Skin of body (tissue), 2 donors: ENCODE data around the gene LRRC14B. TPM values are rescaled to one million over a fixed set of nuclear protein-coding genes. Genes with fewer than 3 reads are reported as not detected.

ENCODE experiments used
- DNase-seq: peaks from one replicate; lab custom pipeline; 2025; lab: John Stamatoyannopoulos, UW
- total RNA-seq: library from RNA; depleted of rRNA; stranded (reverse); fragments of >200 nt; gene quantifications from one replicate; pipeline ENCODE4 v1.2.3, GENCODE V29; 2014

The LRRC14B gene
- 0.79 TPM for total RNA-seq

DNA sequence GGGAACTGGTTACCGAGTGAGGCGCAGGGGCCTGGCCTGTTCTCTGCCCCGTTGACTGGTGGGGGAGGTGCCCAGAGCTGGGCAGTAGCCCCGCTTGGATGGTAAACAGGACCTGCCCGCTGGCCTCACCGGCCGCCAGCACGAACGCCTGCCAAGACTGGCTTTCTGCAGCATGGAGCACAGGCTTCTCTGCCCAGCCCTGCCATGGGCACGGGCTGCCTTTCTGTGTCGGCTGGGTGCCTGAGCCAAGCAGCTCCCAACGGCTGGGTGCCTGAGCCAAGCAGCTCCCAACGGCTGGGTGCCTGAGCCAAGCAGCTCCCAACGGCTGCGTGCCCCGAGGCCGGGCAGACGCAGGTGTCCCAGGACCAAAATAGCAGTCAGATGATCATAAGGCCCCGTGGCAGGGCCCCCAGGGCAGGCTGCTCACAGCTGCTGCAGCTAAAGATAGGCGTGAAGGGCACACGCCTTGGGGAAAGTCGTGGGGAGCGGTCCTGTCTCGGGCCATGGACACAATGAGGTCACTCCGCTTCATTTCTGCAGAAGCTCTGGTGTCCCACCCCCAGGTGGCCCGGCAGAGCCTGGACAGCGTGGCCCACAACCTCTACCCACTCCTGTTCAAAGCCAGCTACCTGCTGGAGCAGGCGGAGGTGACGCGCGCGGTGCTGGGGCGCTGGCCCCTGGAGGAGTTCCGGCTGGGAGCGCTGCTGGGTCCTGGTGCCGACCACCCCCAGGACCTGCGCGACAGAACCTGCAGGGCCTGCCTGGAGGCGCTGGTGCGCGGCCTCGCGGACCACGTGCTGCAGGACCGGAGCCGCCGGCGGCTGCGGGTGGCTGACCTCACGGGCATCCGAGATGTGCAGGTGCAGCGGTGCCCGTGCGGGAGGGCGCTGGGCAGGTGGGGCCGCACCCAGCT, at the start of gene LRRC14B:
Gene LRRC14B, plus strand, starts transcription at position 460 of the 913 bp plus-strand sequence. Its CDS starts 44 bp downstream, at position 504.
- DNase-seq: no peak

DNA sequence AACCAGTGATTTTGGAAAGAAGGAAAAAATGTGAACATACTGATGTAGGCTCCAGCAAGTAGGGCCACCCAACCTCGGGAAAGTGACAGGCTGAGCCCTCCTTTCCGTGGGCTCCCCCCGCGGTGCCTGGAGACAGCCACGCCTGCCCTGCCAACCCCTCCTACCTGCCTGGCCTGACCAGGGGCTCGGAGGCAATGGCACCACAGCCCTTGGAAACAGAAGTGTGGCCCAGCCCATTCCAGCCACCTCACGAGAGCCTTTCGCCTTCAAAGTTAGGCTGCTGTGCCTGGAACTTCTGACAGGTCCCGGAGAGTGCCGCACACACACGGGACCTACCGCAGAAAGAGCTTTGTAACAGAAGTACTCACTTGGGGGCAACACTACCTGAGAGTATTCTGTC, 49.5 kb upstream of the LRRC14B start:
- no peak for DNase-seq

DNA sequence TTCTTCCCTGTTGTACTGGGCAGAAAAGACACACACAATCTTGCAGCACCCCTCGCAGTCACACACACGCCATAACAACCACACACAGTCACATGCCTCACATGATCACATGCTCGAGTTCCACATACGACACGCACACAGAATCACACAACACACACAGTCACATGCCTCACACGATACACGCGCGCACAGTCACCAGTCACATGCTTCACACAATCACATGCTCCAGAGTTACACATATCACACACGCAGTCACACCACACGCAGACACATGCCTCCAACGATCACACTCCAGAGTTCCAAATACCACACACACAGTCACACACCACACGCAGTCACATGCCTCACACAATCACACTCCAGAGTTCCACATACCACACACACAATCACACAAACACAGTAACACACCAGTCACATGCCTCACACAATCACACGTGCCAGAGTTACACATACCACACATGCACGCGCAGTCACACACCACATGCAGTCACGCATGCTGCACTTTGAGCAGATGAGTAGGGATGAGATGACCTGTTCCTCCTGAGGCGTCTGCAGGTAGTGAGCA, 49.0 kb upstream of the LRRC14B start:
- no peak for DNase-seq

DNA sequence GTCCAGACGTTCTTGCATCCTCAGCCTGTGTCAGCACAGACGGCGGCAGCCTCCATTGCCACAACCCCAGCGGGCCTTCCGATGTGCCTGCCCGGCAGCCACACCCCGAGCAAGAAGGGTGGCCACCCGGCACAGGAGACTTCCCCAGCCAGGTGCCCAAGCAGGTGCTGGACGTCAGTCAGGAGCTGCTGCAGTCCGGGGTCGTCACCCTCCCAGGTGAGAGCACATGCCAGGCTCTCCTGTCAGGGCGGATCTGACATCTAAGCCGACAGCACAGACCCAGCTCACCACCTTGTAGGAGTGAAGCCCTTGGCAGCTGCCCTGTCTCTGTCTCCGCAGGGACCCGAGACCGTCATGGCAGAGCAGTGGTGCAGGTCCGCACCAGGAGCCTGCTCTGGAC, 48.3 kb upstream of the LRRC14B start:
- DNase-seq: no peak

DNA sequence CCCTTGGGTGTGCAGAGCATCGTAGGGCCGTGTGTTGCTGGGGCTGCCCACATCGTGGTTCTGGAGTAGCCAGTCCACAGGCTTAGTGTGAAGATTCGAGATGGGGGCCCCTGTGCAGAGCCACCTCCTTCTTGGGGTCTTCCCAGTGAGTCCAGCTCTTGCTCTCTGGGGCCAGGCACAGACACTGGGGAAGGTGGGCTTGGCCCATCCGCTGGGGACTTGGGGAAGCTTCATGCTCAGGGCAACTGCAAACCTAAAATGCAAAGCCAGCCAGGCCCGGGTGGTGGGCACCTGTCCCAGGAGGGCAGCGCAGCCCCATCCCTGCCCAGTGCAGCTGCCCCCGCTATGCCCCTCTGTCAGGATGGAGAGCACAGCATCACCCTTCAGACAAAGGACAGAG, 46.4 kb upstream of the LRRC14B start:
- DNase-seq: no peak

DNA sequence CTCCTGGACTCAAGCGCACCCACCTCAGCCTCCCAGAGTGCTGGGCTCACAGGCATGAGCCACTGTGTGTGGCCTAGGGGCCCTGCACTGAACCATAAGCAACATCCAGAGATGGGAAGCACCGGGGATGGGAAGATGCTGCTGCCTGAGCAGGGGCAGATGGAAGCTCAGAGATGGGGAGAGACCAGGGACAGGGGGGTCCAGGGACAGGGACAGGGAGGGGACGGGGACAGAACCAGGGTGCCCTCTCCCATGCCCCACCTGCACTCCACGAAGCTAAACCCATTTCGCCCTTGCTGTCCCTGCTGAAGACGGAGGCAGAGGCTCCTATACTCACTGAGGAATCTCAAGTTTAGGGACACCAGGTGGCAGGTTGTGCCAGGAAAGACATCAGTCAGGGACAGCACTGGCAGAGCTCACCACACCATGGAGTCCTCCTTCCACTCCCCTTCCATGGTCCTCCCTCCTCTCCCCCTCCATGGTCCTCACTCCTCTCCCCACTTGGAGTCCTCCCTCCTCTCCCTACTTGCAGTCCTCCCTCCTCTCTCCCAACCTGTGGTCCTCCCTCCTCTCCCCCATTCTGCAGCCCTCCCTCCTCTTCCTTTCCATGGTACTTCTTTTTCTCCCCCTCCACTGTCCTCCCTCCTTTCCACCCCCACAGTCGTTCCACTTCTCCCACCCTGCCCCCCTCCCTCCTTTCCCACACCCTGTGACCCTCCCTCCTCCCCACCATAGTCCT, 45.5 kb upstream of the LRRC14B start:
- no peak for DNase-seq

DNA sequence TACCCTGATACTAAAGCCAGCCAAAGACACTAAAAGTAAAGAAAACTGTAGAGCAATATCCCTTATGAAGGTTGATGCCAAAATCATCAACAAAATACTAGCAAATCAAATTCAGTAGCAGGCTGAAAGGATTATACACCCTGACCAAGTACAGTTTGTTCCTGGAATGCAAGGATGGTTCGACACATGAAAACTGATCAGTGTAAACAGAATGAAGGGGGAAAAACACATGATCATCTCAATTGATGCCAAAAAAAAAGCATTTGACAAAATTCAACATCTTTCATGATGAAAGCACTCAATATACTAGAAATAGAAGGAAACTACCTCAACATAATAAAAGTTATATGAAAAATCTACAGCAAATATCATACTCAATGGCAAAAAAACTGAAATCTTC, 43.5 kb upstream of the LRRC14B start:
- no peak for DNase-seq

DNA sequence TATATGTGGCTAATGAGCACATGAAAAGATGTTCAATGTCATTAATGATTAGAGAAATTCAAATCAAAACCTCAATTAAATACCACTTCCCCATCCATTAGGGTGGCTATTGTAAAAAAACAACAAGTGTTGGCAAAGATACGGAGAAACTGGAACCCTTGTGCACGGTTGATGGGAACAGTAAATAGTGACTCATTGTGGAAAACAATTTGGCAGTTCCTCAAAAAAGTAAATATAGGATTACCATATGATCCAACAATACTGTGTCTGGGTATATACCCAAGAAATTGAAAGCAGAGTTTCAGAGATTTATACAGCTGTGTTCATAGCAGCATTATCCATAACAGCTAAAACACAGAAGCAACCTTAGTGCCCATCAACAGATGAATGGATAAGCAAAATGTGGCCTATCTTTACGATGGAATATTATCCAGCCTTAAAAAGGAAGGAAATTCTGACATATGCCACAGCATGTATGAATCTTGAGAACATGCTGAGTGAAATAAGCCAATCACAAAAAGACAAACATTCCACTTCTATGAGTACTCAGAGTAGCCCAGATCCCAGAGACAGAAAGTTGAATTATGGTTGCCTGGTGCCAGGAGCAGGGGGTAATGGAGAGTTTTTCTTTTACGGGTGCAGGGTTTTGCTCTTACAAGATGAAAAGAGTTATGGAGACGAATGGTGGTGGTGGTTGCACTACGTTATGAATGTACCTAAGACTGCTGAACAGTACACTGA, 41.4 kb upstream of the LRRC14B start:
- DNase-seq: no peak

DNA sequence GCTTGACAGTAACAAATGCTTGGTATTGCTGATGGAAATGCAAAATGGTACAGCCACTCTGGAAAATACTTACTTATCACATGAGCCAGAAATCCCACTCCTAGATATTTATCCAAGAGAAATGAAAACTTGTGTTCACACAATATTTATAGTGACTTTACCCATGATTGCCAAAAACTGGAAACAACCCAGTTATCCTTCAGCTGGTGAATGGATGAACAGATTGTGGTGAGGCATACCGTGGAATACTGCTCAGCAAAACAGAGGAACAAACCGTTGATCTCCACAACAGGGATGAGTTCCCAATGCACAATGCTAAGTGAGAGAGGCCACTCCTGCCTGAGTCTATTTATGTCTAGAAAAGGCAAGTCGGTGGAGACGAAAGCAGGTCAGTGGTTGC, 40.5 kb upstream of the LRRC14B start:
- DNase-seq: no peak

DNA sequence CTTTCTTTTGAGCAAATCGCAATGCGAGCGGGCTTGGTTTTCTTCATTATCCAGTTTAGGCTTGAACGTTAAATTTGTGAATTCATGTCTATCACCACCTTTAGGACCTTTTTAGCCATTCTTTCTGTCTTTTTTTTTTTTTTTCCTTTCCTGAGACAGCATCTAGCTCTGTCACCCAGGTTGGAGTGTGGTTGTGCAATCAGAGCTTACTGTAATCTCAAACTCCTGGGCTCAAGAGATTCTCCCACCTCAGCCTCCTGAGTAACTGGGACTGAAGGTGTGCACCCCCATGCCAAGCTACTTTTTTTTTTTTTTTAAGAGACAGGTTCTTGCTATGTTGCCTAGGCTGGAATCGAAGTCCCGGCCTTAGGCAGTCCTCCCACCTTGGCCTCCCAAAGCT, 39.2 kb upstream of the LRRC14B start:
- no peak for DNase-seq

DNA sequence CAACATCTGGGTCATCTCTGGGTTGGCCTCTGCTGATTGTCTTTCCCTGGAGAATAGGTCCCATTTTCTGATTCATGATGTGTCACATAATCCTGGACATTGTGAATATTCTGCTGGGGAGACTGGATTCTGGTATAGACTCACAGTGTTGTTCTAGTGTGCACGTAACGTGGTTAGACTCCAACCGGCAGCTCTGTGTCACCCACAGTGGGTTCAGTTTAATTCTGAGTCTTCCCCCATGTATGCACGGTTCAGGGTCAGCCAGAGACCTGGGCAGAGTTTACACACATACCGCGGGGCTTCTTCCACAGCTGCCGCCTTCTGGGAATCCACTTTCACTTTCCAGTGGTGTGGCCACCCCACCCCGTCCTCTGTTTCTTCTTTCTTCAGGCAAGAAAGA, 38.0 kb upstream of the LRRC14B start:
- no peak for DNase-seq

DNA sequence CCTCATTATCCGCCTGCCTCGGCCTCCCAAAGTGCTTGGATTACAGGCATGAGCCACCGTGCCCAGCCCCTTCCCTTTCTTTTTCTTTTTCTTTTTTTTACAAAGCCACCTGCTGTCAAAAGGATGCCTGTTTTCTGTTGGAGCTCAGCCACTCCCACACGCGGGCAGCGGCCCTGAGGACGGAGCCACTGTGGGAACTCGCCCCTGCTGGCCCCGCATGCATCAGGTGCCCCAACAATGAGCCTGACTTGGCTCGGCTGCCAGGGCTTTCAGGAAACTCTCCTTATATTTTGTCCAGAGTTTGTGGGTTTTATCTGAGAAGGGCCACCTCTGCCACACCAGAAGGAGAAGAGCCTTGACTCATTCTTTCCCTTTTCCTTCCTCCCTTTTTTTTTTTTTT, 37.1 kb upstream of the LRRC14B start:
- no peak for DNase-seq

DNA sequence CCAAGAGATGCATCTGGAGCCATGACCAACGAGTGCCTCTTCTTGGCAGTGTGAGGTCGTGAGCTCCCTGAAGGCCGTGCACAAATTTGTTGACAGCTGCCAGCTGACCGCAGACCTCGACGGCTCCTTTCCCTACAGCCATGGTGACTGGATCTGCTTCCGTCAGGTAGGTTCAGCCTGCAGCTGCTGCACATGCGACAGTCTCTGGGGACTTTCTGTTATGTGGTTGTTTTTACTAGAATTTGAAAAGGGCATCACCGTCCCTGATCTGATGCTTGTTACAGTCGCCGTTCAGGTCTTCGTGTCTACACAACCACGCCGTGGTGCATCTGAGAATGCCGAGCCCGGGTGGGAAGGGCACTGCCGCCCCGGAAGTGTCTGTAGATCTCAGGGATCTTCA, 36.5 kb upstream of the LRRC14B start:
- DNase-seq: no peak

DNA sequence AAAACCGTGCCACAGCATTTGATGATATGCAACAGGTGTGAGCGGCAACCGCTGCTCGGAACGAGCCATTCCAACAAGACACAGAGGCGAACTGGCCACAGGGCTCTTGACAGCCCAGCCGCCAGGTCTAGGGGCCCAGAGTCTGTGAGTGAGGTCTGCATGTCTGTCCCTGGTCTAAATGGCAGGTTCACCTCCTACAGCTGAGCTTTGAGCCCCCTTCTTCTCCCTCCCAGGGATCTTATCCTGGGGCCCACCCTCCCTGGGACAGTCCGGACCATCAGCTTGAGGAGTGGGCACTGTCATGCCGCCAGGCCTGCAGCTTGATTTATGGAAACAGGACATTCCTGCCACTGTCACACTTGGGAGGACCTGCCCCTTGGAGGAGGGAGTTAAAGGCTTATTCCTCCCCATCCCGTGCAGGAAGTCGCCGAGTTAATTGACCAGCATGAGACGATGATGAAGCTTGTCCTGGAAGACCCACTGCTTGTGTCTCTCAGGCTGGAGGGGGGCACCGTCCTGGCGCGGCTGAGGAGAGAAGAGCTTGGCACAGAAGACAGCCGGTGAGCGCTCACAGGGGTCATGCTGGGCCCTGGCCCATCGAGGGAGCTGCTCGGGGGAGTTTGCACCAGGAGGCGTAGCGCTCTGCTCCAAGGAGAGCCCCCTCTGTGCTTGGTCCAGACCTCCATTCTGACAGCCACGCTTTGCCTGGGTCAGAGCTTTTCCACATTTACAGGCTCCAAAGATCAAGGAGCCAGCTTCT, 35.5 kb upstream of the LRRC14B start:
- no peak for DNase-seq

DNA sequence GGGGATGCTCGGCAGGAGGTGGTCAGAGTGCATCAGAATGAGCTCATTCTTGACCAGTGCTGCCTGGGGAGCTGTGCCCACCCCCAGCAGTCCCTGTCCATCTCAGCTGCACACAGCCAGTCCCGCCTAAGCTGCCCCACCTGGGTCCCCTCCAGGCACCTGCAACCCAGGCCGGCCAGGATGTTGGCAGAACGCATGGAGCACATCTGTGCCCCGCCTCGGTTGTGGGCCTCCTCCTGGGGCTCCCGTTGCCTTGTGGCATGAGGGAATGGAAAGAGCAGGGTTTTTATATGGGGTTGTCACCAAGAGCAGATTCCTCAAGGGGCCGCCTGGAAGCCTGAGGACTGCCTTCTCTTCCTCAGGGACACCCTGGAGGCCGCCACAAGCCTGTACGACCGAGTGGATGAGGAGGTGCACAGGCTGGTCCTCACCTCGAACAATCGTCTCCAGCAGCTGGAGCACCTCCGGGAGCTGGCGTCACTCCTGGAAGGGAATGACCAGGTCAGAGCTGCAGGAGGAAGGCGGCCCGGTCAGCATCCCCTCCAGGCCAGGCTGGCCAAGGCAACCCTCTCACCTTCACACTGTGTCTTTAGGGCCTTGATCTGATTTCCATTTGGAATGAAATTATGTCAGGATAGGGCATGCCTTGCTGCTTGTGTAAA, 34.8 kb upstream of the LRRC14B start:
- no peak for DNase-seq

DNA sequence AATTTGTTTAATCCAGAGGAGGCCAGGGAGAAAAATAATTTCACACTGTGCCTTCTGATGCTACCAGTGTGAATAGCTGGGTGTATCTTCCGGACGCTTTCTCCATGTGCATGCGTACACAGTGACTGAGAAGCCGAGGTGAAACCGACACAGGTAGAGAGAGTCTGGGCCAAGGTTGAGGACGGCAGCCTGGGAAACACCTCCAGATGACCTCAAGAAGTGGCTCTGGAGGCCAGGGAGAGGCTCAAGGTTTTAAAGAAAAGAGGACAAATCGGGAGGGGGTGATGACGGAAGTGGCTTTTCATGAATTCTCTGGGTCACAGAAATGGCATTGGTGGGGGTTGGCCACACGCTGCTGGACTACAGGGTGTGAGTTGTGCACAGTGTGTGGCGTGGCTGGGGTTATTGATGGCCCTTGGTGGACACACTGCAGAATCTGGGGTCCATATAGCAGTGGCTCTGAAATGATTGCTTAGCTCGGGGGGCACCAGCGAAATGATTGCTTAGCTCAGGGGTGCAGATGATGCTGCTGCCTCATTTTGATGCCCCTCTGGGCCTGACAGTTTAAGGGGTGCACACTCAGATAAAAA, 34.1 kb upstream of the LRRC14B start:
- no peak for DNase-seq

DNA sequence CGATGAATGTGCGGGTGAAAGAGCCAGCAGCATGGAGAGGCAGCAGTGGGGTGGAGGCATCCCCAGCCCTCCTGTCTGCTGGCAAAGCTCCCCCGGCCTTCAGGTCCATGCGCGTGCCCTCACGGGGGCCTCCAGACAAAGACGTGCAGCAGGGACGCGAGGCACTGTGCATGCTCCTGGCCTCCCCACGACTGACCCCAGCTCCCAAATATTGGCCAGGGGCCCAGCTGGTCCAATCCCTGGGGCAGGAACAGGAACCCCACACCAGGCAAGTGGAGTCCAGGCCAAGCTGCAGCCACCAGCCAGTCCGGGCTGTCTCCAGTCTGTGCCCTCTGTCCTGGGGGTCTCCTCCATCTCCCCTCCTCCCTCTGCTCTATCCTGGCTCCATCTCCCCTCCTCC, 33.5 kb upstream of the LRRC14B start:
- DNase-seq: no peak

DNA sequence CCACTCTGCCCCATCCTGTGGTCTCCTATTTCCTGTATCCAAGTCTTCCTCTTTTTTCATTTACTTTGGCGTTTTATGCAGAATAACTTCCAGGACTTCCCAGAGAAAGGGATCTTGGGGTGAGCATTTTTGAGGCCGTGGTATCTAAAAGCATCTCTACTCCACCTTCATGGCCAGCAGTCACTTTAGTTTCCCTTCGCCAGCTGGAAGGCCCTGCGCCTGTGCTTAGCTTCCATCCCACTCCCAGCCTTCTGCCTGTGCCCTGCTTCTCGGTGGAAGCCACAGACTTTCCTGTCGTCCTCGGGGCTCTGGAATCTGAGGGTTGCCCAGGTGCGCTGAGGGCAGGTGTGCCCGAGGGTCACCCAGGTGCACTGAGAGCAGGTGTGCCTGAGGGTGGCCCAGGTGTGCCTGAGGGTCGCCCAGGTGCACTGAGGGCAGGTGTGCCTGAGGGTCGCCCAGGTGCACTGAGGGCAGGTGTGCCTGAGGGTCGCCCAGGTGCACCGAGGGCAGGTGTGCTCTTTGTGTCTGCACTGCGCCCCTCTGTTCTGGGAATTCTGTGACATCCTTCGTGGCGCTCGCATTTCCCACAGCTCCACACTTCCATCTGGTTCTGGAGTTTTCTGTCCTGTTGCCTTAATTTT, 32.4 kb upstream of the LRRC14B start:
- no peak for DNase-seq

DNA sequence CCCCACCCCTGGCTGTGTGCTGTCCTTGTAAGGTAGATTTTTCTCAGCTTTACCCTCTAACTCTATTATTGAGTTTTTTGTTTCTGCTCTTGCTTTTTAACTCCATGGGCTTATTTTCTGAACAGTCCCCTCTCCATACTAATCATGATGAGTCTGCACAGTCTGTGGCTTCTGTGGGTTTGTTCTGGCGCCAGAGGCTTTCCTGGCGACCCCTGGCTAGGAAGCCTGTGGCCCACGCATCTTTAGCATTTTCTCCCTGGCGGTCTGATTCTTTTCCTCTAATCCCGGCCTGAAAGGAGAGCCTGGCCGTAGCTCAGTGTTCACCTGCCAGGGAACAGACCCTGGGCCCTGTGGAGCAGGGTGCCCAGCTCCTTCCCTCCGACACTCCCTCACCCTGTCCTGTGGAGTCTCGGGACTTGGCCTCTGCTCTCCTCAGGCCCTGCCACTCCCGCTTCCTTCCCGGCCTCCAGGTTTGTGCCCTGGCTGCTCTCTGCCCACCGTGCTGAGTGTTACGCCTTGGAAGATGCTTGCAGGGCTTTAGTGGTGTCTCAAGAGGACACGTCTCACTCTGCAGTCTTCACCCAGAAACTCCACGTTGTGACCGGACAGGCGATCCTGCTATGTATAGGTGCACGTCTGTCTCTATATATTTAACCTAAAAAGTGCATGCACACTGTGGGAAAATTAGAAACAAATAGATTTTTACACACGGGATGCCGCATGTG, 31.7 kb upstream of the LRRC14B start:
- DNase-seq: no peak
